Measurements from ENCODE around the gene MVB12B.

Gene MVB12B

GRCh38 chr9:126536131-126536530, 209.5 kb downstream of the MVB12B start:
- TF ChIP-seq POLR2AphosphoS5 (IDR thresholded peaks at IDR 0.05; ENCODE audit: low read depth, low read length), result no peak
- TF ChIP-seq SIN3A (IDR thresholded peaks at IDR 0.05; ENCODE audit: borderline replicate concordance, insufficient read depth, low read length), result no peak
- TF ChIP-seq FOXP2 (optimal IDR thresholded peaks at IDR 0.05; ENCODE audit: borderline replicate concordance, extremely low read depth, extremely low read length, insufficient read depth), result no peak
- no peak for TF ChIP-seq REST (IDR thresholded peaks at IDR 0.05; ENCODE audit: insufficient read depth in 1 of 2, low read depth in 2 of 2, low read length in 2 of 2)
- no peak for TF ChIP-seq TAF1 (IDR thresholded peaks at IDR 0.05; ENCODE audit: borderline replicate concordance, insufficient read depth, low read length)

GRCh38 chr9:126536841-126537465, 210.3 kb downstream of the MVB12B start:
- no peak for TF ChIP-seq SIN3A (IDR thresholded peaks at IDR 0.05; ENCODE audit: borderline replicate concordance, insufficient read depth, low read length)
- no peak for TF ChIP-seq FOXP2 (optimal IDR thresholded peaks at IDR 0.05; ENCODE audit: borderline replicate concordance, extremely low read depth, extremely low read length, insufficient read depth)
- no peak for TF ChIP-seq TAF1 (IDR thresholded peaks at IDR 0.05; ENCODE audit: borderline replicate concordance, insufficient read depth, low read length)
- no peak for TF ChIP-seq POLR2AphosphoS5 (IDR thresholded peaks at IDR 0.05; ENCODE audit: low read depth, low read length)
- TF ChIP-seq REST (IDR thresholded peaks at IDR 0.05; ENCODE audit: insufficient read depth in 1 of 2, low read depth in 2 of 2, low read length in 2 of 2), result no peak

GRCh38 chr9:126538550-126538949, 211.9 kb downstream of the MVB12B start:
- TF ChIP-seq TAF1 (IDR thresholded peaks at IDR 0.05; ENCODE audit: borderline replicate concordance, insufficient read depth, low read length) (no peak), REST (IDR thresholded peaks at IDR 0.05; ENCODE audit: insufficient read depth in 1 of 2, low read depth in 2 of 2, low read length in 2 of 2) (no peak), POLR2AphosphoS5 (IDR thresholded peaks at IDR 0.05; ENCODE audit: low read depth, low read length) (no peak), SIN3A (IDR thresholded peaks at IDR 0.05; ENCODE audit: borderline replicate concordance, insufficient read depth, low read length) (no peak), FOXP2 (optimal IDR thresholded peaks at IDR 0.05; ENCODE audit: borderline replicate concordance, extremely low read depth, extremely low read length, insufficient read depth) (no peak)

- TF ChIP-seq TAF1 (IDR thresholded peaks at IDR 0.05; ENCODE audit: borderline replicate concordance, insufficient read depth, low read length), result no peak
- no peak for TF ChIP-seq FOXP2 (optimal IDR thresholded peaks at IDR 0.05; ENCODE audit: borderline replicate concordance, extremely low read depth, extremely low read length, insufficient read depth)
- no peak for TF ChIP-seq REST (IDR thresholded peaks at IDR 0.05; ENCODE audit: insufficient read depth in 1 of 2, low read depth in 2 of 2, low read length in 2 of 2)
- TF ChIP-seq POLR2AphosphoS5 (IDR thresholded peaks at IDR 0.05; ENCODE audit: low read depth, low read length), result no peak
- TF ChIP-seq SIN3A (IDR thresholded peaks at IDR 0.05; ENCODE audit: borderline replicate concordance, insufficient read depth, low read length), result no peak
These were observed 216.9 kb downstream of the MVB12B start for GRCh38 chr9:126543490-126543889.

All from PFSK-1 (cell line).